ENCODE results near the gene SCN1B.

SCN1B gene

GRCh38 chr19:35074426-35075201 is 44.3 kb downstream of the SCN1B start:
- DNase-seq (ENCODE audit: low spot score): no peak

GRCh38 chr19:35075202-35076025 is 45.1 kb downstream of the SCN1B start:
- DNase-seq (ENCODE audit: low spot score): no peak

- no peak for DNase-seq (ENCODE audit: low spot score)
Measured at GRCh38 chr19:35076026-35076370, 45.7 kb downstream of the SCN1B start.

GRCh38 chr19:35076657-35077056 is 46.4 kb downstream of the SCN1B start:
- DNase-seq (ENCODE audit: low spot score): no peak

GRCh38 chr19:35077411-35078223 is 47.3 kb downstream of the SCN1B start:
- DNase-seq (ENCODE audit: low spot score): no peak

GRCh38 chr19:35079826-35080225 is 49.6 kb downstream of the SCN1B start:
- no peak for DNase-seq (ENCODE audit: low spot score)

GRCh38 chr19:35080613-35081170 is 50.4 kb downstream of the SCN1B start:
- DNase-seq (ENCODE audit: low spot score): no peak

GRCh38 chr19:35081201-35081600 is 50.9 kb downstream of the SCN1B start:
- no peak for DNase-seq (ENCODE audit: low spot score)

GRCh38 chr19:35083691-35084508 is 53.6 kb downstream of the SCN1B start:
- DNase-seq (ENCODE audit: low spot score): no peak

GRCh38 chr19:35084509-35084762 is 54.2 kb downstream of the SCN1B start:
- DNase-seq (ENCODE audit: low spot score): no peak

- DNase-seq (ENCODE audit: low spot score): no peak
Measured at GRCh38 chr19:35085947-35086346, 55.7 kb downstream of the SCN1B start.

- no peak for DNase-seq (ENCODE audit: low spot score)
Measured at GRCh38 chr19:35086455-35086854, 56.2 kb downstream of the SCN1B start.

- DNase-seq (ENCODE audit: low spot score): no peak
Measured at GRCh38 chr19:35087393-35087792, 57.1 kb downstream of the SCN1B start.

GRCh38 chr19:35088131-35088913 is 58.1 kb downstream of the SCN1B start:
- no peak for DNase-seq (ENCODE audit: low spot score)

GRCh38 chr19:35089554-35089953 is 59.3 kb downstream of the SCN1B start:
- no peak for DNase-seq (ENCODE audit: low spot score)
